ENCODE data around the gene CD34.

- peak; percentile 55; the same call in 1 of the 2 replicates for TF ChIP-seq POU2F2 (IDR thresholded peaks at IDR 0.05; ENCODE audit: low read depth, low read length)
- TF ChIP-seq TAF1 (IDR thresholded peaks at IDR 0.05; ENCODE audit: low read depth, low read length), result peak; percentile 57; the same call in 1 of the 2 replicates
- peak; percentile 35; the same call in 1 of the 2 replicates for TF ChIP-seq POLR2A (IDR thresholded peaks at IDR 0.05; ENCODE audit: low read depth, low read length)
Observed at GRCh38 chr1:207831517-207832327, 79.2 kb downstream of the CD34 start.
